CD4-positive, alpha-beta T cell treated with Interleukin-12 subunit alpha and Interleukin-12 subunit beta, for 1 hour (primary cell): ENCODE results near the gene CCR1.
A peak's percentile ranks its signal among the peaks of the same experiment; 100 is the strongest.

Experiments
- DNase-seq: peaks from one replicate; pipeline ENCODE4 v3.0.0-alpha.2; 2020

The CCR1 gene

GRCh38 chr3:46208167-46208704 is at the start of gene CCR1:
TSS of gene CCR1 (minus strand) at chr3:46208313. CDS start at chr3:46204313, 4,000 bp downstream.
- peak; percentile 45 for DNase-seq

- no peak for DNase-seq
Measured at GRCh38 chr3:46252980-46253379, 44.9 kb upstream of the CCR1 start.

GRCh38 chr3:46245146-46245545 is 37.0 kb upstream of the CCR1 start:
- no peak for DNase-seq

GRCh38 chr3:46243560-46243959 is 35.4 kb upstream of the CCR1 start:
- no peak for DNase-seq

GRCh38 chr3:46242120-46242519 is 34.0 kb upstream of the CCR1 start, which contains the start of gene CCR3:
TSS of gene CCR3 (plus strand) at chr3:46242460. CDS start at chr3:46265159, 22,699 bp downstream.
- DNase-seq, result no peak

- DNase-seq, result no peak
Measured at GRCh38 chr3:46239952-46240351, 31.8 kb upstream of the CCR1 start.

- DNase-seq, result no peak
Measured at GRCh38 chr3:46239301-46239938, 31.3 kb upstream of the CCR1 start.

- DNase-seq, result no peak
Measured at GRCh38 chr3:46238386-46238785, 30.3 kb upstream of the CCR1 start.

- no peak for DNase-seq
Measured at GRCh38 chr3:46236294-46237054, 28.4 kb upstream of the CCR1 start.

- no peak for DNase-seq
Measured at GRCh38 chr3:46235425-46235824, 27.3 kb upstream of the CCR1 start.

GRCh38 chr3:46233194-46233593 is 25.1 kb upstream of the CCR1 start:
- no peak for DNase-seq

- DNase-seq, result no peak
Measured at GRCh38 chr3:46231323-46231722, 23.2 kb upstream of the CCR1 start.

GRCh38 chr3:46228260-46229242 is 20.4 kb upstream of the CCR1 start:
- no peak for DNase-seq

- DNase-seq, result no peak
Measured at GRCh38 chr3:46222435-46223161, 14.5 kb upstream of the CCR1 start.

GRCh38 chr3:46221938-46222337 is 13.8 kb upstream of the CCR1 start:
- DNase-seq, result no peak

- DNase-seq, result no peak
Measured at GRCh38 chr3:46221391-46221790, 13.3 kb upstream of the CCR1 start.

- no peak for DNase-seq
Measured at GRCh38 chr3:46218196-46218709, 10.1 kb upstream of the CCR1 start.

GRCh38 chr3:46215810-46216414 is 7.8 kb upstream of the CCR1 start:
- no peak for DNase-seq

GRCh38 chr3:46214751-46215352 is 6.7 kb upstream of the CCR1 start:
- DNase-seq, result no peak

GRCh38 chr3:46213201-46213600 is 5.1 kb upstream of the CCR1 start:
- peak; percentile 49 for DNase-seq

GRCh38 chr3:46212101-46212500 is 4.0 kb upstream of the CCR1 start:
- no peak for DNase-seq
